IMR-90 (cell line): ENCODE results near the gene ALKBH7. TPM values are rescaled to one million over a fixed set of nuclear protein-coding genes. Genes with fewer than 3 reads are reported as not detected.

Experiments
- ATAC-seq: fragments of 200-7000 bp; cut with Tn5 transposase; 2 replicates; pipeline ENCODE4 v1.9.1; 2020; ENCODE audit warnings: low read depth, mild to moderate bottlenecking, moderate library complexity
- BruUV-seq: library from RNA; stranded (reverse); fragments of 400-500 nt; replicated peaks from 2 replicates; lab custom pipeline; 2021; lab: Mats Ljungman, UMichigan
- CTCF ChIA-PET: fragments of 300-600 bp; formaldehyde crosslinking; extraction: SDS; loops from one replicate; lab custom pipeline; 2021; ENCODE audit warnings: antibody characterized with exemption; lab: Yijun Ruan, JAX
- POLR2A ChIA-PET: fragments of 300-600 bp; sonication (Branson Sonifier 250); formaldehyde crosslinking; loops from one replicate; lab custom pipeline; 2022; ENCODE audit warnings: antibody characterized with exemption; ENCODE audit not compliant: unreplicated experiment; lab: Charles Lee
- DNase-seq: peaks from one replicate; pipeline ENCODE4 v3.0.0; 2013
- H2AFZ ChIP-seq: replicated peaks from 2 replicates; pipeline ENCODE3; 2013; ENCODE audit warnings: low read length, mild to moderate bottlenecking; ENCODE audit not compliant: poor library complexity
- H2AK5ac ChIP-seq: 2 replicates; pipeline ENCODE4 v1.6.1; 2013; ENCODE audit warnings: low read depth, low read length, inconsistent platforms
- H2AK9ac ChIP-seq: replicated peaks from 2 replicates; pipeline ENCODE3; 2013; ENCODE audit warnings: mild to moderate bottlenecking, low read depth, low read length, moderate library complexity; ENCODE audit not compliant: poor library complexity
- H2BK120ac ChIP-seq: 2 replicates; pipeline ENCODE4 v1.6.1; 2013; ENCODE audit warnings: low read depth, low read length, inconsistent platforms
- H2BK15ac ChIP-seq: 3 replicates; pipeline ENCODE4 v1.6.1; 2013; ENCODE audit warnings: low read depth, low read length, inconsistent platforms
- H2BK20ac ChIP-seq: 2 replicates; pipeline ENCODE4 v1.6.1; 2013; ENCODE audit warnings: low read depth, mild to moderate bottlenecking, inconsistent platforms, low read length, moderate library complexity
- H2BK5ac ChIP-seq: 2 replicates; pipeline ENCODE4 v1.6.1; 2013; ENCODE audit warnings: mild to moderate bottlenecking, low read depth, low read length, inconsistent platforms; ENCODE audit not compliant: poor library complexity, severe bottlenecking
- H3K14ac ChIP-seq: replicated peaks from 2 replicates; pipeline ENCODE4 v1.6.1; 2013; ENCODE audit warnings: low read depth, low read length, inconsistent platforms
- H3K18ac ChIP-seq: 2 replicates; pipeline ENCODE4 v1.6.1; 2013; ENCODE audit warnings: low read depth, low read length, control low read depth
- H3K23ac ChIP-seq: 2 replicates; pipeline ENCODE4 v1.6.1; 2013; ENCODE audit warnings: low read depth, low read length, inconsistent platforms
- H3K27ac ChIP-seq: 2 replicates; pipeline ENCODE4 v1.5.1; 2013; ENCODE audit warnings: mild to moderate bottlenecking, control low read depth, low read length; ENCODE audit not compliant: insufficient read depth
- H3K27me3 ChIP-seq: 2 replicates; pipeline ENCODE4 v1.6.1; 2013; ENCODE audit warnings: low read length; ENCODE audit not compliant: control insufficient read depth, insufficient read depth
- H3K36me3 ChIP-seq: 2 replicates; pipeline ENCODE4 v1.6.1; 2013; ENCODE audit warnings: low read length, mixed read lengths; ENCODE audit not compliant: control insufficient read depth, insufficient read depth
- H3K4ac ChIP-seq: 2 replicates; pipeline ENCODE4 v1.6.1; 2013; ENCODE audit warnings: low read depth, low read length, inconsistent platforms
- H3K4me1 ChIP-seq: 2 replicates; pipeline ENCODE4 v1.6.1; 2013; ENCODE audit warnings: low read length, mixed read lengths; ENCODE audit not compliant: control insufficient read depth, insufficient read depth
- H3K4me2 ChIP-seq: 2 replicates; pipeline ENCODE4 v1.6.1; 2013; ENCODE audit warnings: low read depth, mild to moderate bottlenecking, control low read depth, low read length, moderate library complexity
- H3K4me3 ChIP-seq: 2 replicates; pipeline ENCODE4 v1.5.1; 2013; ENCODE audit warnings: low read depth, mild to moderate bottlenecking, control low read depth, low read length, moderate library complexity; ENCODE audit not compliant: insufficient read depth
- H3K56ac ChIP-seq: 2 replicates; pipeline ENCODE4 v1.6.1; 2013; ENCODE audit warnings: low read length, inconsistent platforms; ENCODE audit not compliant: insufficient read depth; ENCODE audit errors: extremely low read depth
- H3K79me1 ChIP-seq, 2 experiments: 2 replicates each; pipeline ENCODE4 v1.6.1; 2013; ENCODE audit warnings: low read length in 2 of 2, inconsistent platforms in 1 of 2, low read depth in 1 of 2
- H3K9ac ChIP-seq: 2 replicates; pipeline ENCODE4 v1.6.1; 2013; ENCODE audit warnings: low read depth, low read length, control low read depth
- H3K9me1 ChIP-seq: 2 replicates; pipeline ENCODE4 v1.6.1; 2013; ENCODE audit warnings: low read length, inconsistent platforms; ENCODE audit not compliant: insufficient read depth
- H3K9me3 ChIP-seq: 2 replicates; pipeline ENCODE4 v1.6.1; 2013; ENCODE audit warnings: low read length; ENCODE audit not compliant: control insufficient read depth, insufficient read depth
- H4K20me1 ChIP-seq: 2 replicates; pipeline ENCODE4 v1.6.1; 2013; ENCODE audit warnings: low read length, inconsistent platforms; ENCODE audit not compliant: insufficient read depth
- H4K5ac ChIP-seq: 2 replicates; pipeline ENCODE4 v1.6.1; 2013; ENCODE audit warnings: mild to moderate bottlenecking, low read depth, low read length, control low read depth
- H4K8ac ChIP-seq, 2 experiments: 2 replicates each; pipeline ENCODE4 v1.6.1; 2013; ENCODE audit warnings: low read depth in 2 of 2, low read length in 2 of 2, control low read depth in 1 of 2, inconsistent platforms in 1 of 2
- H4K91ac ChIP-seq: 2 replicates; pipeline ENCODE4 v1.6.1; 2013; ENCODE audit warnings: low read depth, low read length, inconsistent platforms; ENCODE audit not compliant: insufficient read depth
- CEBPB ChIP-seq: IDR thresholded peaks from 2 replicates; pipeline ENCODE4 v1.6.1; 2012; ENCODE audit warnings: low read depth, low read length, improper control_type of control experiment
- RFX5 ChIP-seq: IDR thresholded peaks from 2 replicates; pipeline ENCODE4 v1.8.0; 2012; ENCODE audit warnings: low read depth, mild to moderate bottlenecking, low read length, moderate library complexity
- SMC3 ChIP-seq: fragments of 150-350 bp; IDR thresholded peaks from 2 replicates; pipeline ENCODE4 v1.6.1; 2016; ENCODE audit warnings: low read depth, mild to moderate bottlenecking, antibody characterized with exemption, low read length, moderate library complexity
- WGBS, 2 experiments: methylation state at CpG; one replicate each; pipeline versions ENCODE4 v1.1.5 to v1.1.7; 2013; ENCODE audit warnings: missing lambda C conversion rate in 2 of 2; ENCODE audit not compliant: insufficient read length in 1 of 2; ENCODE audit errors: extremely low coverage in 2 of 2; 5-methylcytosine and 5-hydroxymethylcytosine counted together
- dilution Hi-C: fragments of 300-500 bp; cut with HindIII; formaldehyde crosslinking; loops from one replicate; pipeline ENCODE4 v1.14.3; 2018; ENCODE audit warnings: low sequenced_read_pairs; ENCODE audit not compliant: unreplicated experiment
- in situ Hi-C: fragments of 300-500 bp; cut with MboI; formaldehyde crosslinking; loops from 3 replicates; pipeline ENCODE4 v1.14.3; 2019; ENCODE audit warnings: low sequenced_read_pairs, inconsistent platforms, mixed read lengths
- intact Hi-C: fragments of 100-400 bp; cut with micrococcal nuclease; formaldehyde crosslinking; loops from 2 replicates; pipeline ENCODE4 v1.10.0; 2022
- polyA plus RNA-seq, 3 experiments: library from polyadenylated mRNA; depleted of rRNA; stranded (reverse); fragments of >200 nt; gene quantifications; 2 replicates each; pipeline ENCODE4 v1.2.3, GENCODE V29; 2012; ENCODE audit warnings: low replicate concordance in 1 of 3
- total RNA-seq: library from RNA; depleted of rRNA; stranded (reverse); fragments of >200 nt; gene quantifications from 2 replicates; pipeline ENCODE4 v1.2.3, GENCODE V29; 2012

ALKBH7 gene
- total and polyA plus RNA-seq, 2 of the 4 experiments (the other 2 are of a cell fraction): 9.3 to 22.5 TPM

- BruUV-seq: no TSS peak
- H3K9me3 ChIP-seq: no peaks in the 10 kb centered on the region
- ChIA-PET POLR2A (no interaction called here), CTCF (interaction anchor here (0.6 kb wide), 1 partner anchor 348 kb away, joined by 3 read pairs; no protein-coding TSS in a partner anchor)
- no peaks in the 10 kb centered on the region for H3K4me1 ChIP-seq
- H4K5ac ChIP-seq: no peak overlapping the region
- WGBS, 2 experiments: 19% methylated on average over 4 of the region's 14 CpGs; no CpG with 5 or more reads in 1 of the 2 experiments
- H2BK120ac ChIP-seq: no peak overlapping the region
- H3K56ac ChIP-seq: no peak overlapping the region
- no peaks in the 10 kb centered on the region for H4K20me1 ChIP-seq
- H3K27me3 ChIP-seq: peaks cover 4% of the 10 kb centered on the region; the same call in 1 of the 2 replicates
- no peak for TF ChIP-seq RFX5
- TF ChIP-seq SMC3: no peak
- TF ChIP-seq CEBPB: no peak
- no peak overlapping the region for H3K27ac ChIP-seq
- H3K4me2 ChIP-seq: no peak overlapping the region
- intact Hi-C loops: no loop called here
- no peak overlapping the region for H2BK20ac ChIP-seq
- H2BK15ac ChIP-seq: no peak overlapping the region
- H3K9me1 ChIP-seq: no peaks in the 10 kb centered on the region
- H2AK9ac ChIP-seq: no peak overlapping the region
- no peak overlapping the region for H3K18ac ChIP-seq
- H4K91ac ChIP-seq: no peak overlapping the region
- no peak overlapping the region for H3K23ac ChIP-seq
- no peak for ATAC-seq
- no peak for DNase-seq
- in situ Hi-C loops: no loop called here
- H3K4ac ChIP-seq: no peak overlapping the region
- H3K79me1 ChIP-seq: no peaks in the 10 kb centered on the region
- no peak overlapping the region for H3K9ac ChIP-seq
- H3K36me3 ChIP-seq: no peaks in the 10 kb centered on the region
- no peak overlapping the region for H4K8ac ChIP-seq
- no peak overlapping the region for H2BK5ac ChIP-seq
- dilution Hi-C loops: no loop called here
- peak overlapping the region; percentile 56 for H2AFZ ChIP-seq
- H2AK5ac ChIP-seq: no peak overlapping the region
- no peak overlapping the region for H3K14ac ChIP-seq
- no peak overlapping the region for H3K4me3 ChIP-seq
Observed at GRCh38 chr19:6340493-6341201, 31.9 kb upstream of the ALKBH7 start.
